ENCODE results near the gene RHOT2. TPM values are rescaled to one million over a fixed set of nuclear protein-coding genes. Genes with fewer than 3 reads are reported as not detected.
A peak's percentile ranks its signal among the peaks of the same experiment; 100 is the strongest.

RHOT2 gene
- polyA plus RNA-seq, 1 donor (not counting 4 experiments of a cell fraction or from before 2014, with no cell fraction given) = 58.7 TPM

GRCh38 chr16:634051-634670 is 33.8 kb upstream of the RHOT2 start:
- dilution Hi-C loops (cut with MboI; ENCODE audit: extremely low pct_ligation_motif_present, low sequenced_read_pairs) = no loop called here
- no peaks in the 10 kb centered on the region for H3K9me1 ChIP-seq (ENCODE audit: control insufficient read depth, extremely low read depth, insufficient read depth, low read length)
- H3K27me3 ChIP-seq (ENCODE audit: control insufficient read depth, extremely low read depth, insufficient read depth, low read length) = no peaks in the 10 kb centered on the region
- FAIRE-seq = no peak
- peaks cover 2 to 10% of the 10 kb centered on the region in 2 experiments for H3K36me3 ChIP-seq (ENCODE audit: control insufficient read depth in 2 of 2, extremely low read depth in 1 of 2, insufficient read depth in 2 of 2, low read length in 2 of 2)
- peaks cover 8% of the 10 kb centered on the region for H3K4me1 ChIP-seq (ENCODE audit: control insufficient read depth, extremely low read depth, insufficient read depth, low read length)
- no peak for DNase-seq (ENCODE audit: low read depth, low spot score)
- H3K9ac ChIP-seq (ENCODE audit: control insufficient read depth, extremely low read depth, insufficient read depth, low read length) = no peak overlapping the region
- no peak overlapping the region for H3K27ac ChIP-seq (ENCODE audit: control insufficient read depth, insufficient read depth, low read length)
- peaks cover 8% of the 10 kb centered on the region for H3K79me2 ChIP-seq (ENCODE audit: control insufficient read depth, insufficient read depth, low read length)
- no peak overlapping the region for H3K4me2 ChIP-seq (ENCODE audit: control insufficient read depth, extremely low read depth, insufficient read depth, low read depth, low read length)
- no peaks in the 10 kb centered on the region for H3K9me3 ChIP-seq (ENCODE audit: control insufficient read depth, low read depth, low read length)
- H2AFZ ChIP-seq (ENCODE audit: control insufficient read depth, low read length) = no peak overlapping the region
- H4K20me1 ChIP-seq (ENCODE audit: control insufficient read depth, extremely low read depth, insufficient read depth, low read length) = no peaks in the 10 kb centered on the region
- TF ChIP-seq EZH2 (IDR thresholded peaks at IDR 0.05; ENCODE audit: low read length) (no peak), CTCF (optimal IDR thresholded peaks at IDR 0.05 in 1 of 3, IDR thresholded peaks at IDR 0.05 in 1 of 3, conservative IDR thresholded peaks at IDR 0.05 in 1 of 3; ENCODE audit: extremely low read depth in 1 of 3, insufficient read depth in 2 of 3, low read length in 3 of 3) (no peak)
- H3K4me3 ChIP-seq (ENCODE audit: control insufficient read depth in 2 of 3, extremely low read depth in 1 of 3, insufficient read depth in 2 of 3, low read depth in 1 of 3, low read length in 3 of 3) = no peak overlapping the region

- Histone ChIP-seq H4K20me1 (ENCODE audit: control insufficient read depth, extremely low read depth, insufficient read depth, low read length) (no peaks in the 10 kb centered on the region), H3K36me3 (ENCODE audit: control insufficient read depth in 2 of 2, extremely low read depth in 1 of 2, insufficient read depth in 2 of 2, low read length in 2 of 2) (peaks cover 2 to 10% of the 10 kb centered on the region in 2 experiments), H3K79me2 (ENCODE audit: control insufficient read depth, insufficient read depth, low read length) (peaks cover 8% of the 10 kb centered on the region), H3K27me3 (ENCODE audit: control insufficient read depth, extremely low read depth, insufficient read depth, low read length) (no peaks in the 10 kb centered on the region), H3K9ac (ENCODE audit: control insufficient read depth, extremely low read depth, insufficient read depth, low read length) (no peak overlapping the region), H2AFZ (ENCODE audit: control insufficient read depth, low read length) (no peak overlapping the region), H3K27ac (ENCODE audit: control insufficient read depth, insufficient read depth, low read length) (no peak overlapping the region), H3K4me1 (ENCODE audit: control insufficient read depth, extremely low read depth, insufficient read depth, low read length) (peaks cover 8% of the 10 kb centered on the region), H3K9me3 (ENCODE audit: control insufficient read depth, low read depth, low read length) (no peaks in the 10 kb centered on the region), H3K4me3 (ENCODE audit: control insufficient read depth in 2 of 3, extremely low read depth in 1 of 3, insufficient read depth in 2 of 3, low read depth in 1 of 3, low read length in 3 of 3) (peak overlapping the region; percentile 74 to 85 (median 83)), H3K9me1 (ENCODE audit: control insufficient read depth, extremely low read depth, insufficient read depth, low read length) (no peaks in the 10 kb centered on the region), H3K4me2 (ENCODE audit: control insufficient read depth, extremely low read depth, insufficient read depth, low read depth, low read length) (peak overlapping the region; percentile 85)
- DNase-seq (ENCODE audit: low read depth, low spot score) (no peak), FAIRE-seq (no peak)
- TF ChIP-seq EZH2 (IDR thresholded peaks at IDR 0.05; ENCODE audit: low read length) (no peak), CTCF (optimal IDR thresholded peaks at IDR 0.05 in 1 of 3, IDR thresholded peaks at IDR 0.05 in 1 of 3, conservative IDR thresholded peaks at IDR 0.05 in 1 of 3; ENCODE audit: extremely low read depth in 1 of 3, insufficient read depth in 2 of 3, low read length in 3 of 3) (no peak)
- dilution Hi-C loops (cut with MboI; ENCODE audit: extremely low pct_ligation_motif_present, low sequenced_read_pairs) = no loop called here
These were observed 32.9 kb upstream of the RHOT2 start for GRCh38 chr16:634996-635395.

All from keratinocyte (primary cell).